Neuronal stem cell (in vitro differentiated cells): Measurements from ENCODE around the gene SLC1A7.

ENCODE experiments used
- DNase-seq: peaks from one replicate; pipeline ENCODE4 v3.0.0-alpha.2; 2013; ENCODE audit warnings: low spot score
- H2AFZ ChIP-seq: one replicate; pipeline ENCODE4 v1.6.1; 2013; ENCODE audit warnings: mild to moderate bottlenecking, low read length, inconsistent platforms
- H2AK5ac ChIP-seq: 2 replicates; pipeline ENCODE4 v1.6.1; 2013; ENCODE audit warnings: low read depth, mild to moderate bottlenecking, inconsistent platforms, low read length, moderate library complexity, mixed read lengths
- H2BK120ac ChIP-seq: 2 replicates; pipeline ENCODE4 v1.6.1; 2013; ENCODE audit warnings: low read depth, mild to moderate bottlenecking, inconsistent platforms, low read length, moderate library complexity, mixed read lengths
- H2BK12ac ChIP-seq: one replicate; pipeline ENCODE4 v1.6.1; 2013; ENCODE audit warnings: low read length, inconsistent platforms
- H2BK15ac ChIP-seq: 2 replicates; pipeline ENCODE4 v1.6.1; 2013; ENCODE audit warnings: mild to moderate bottlenecking, low read length, inconsistent platforms, mixed read lengths
- H2BK5ac ChIP-seq: one replicate; pipeline ENCODE4 v1.6.1; 2013; ENCODE audit warnings: inconsistent platforms, mild to moderate bottlenecking, low read length, moderate library complexity
- H3K14ac ChIP-seq: one replicate; pipeline ENCODE4 v1.6.1; 2013; ENCODE audit warnings: low read length, inconsistent platforms
- H3K18ac ChIP-seq: 2 replicates; pipeline ENCODE4 v1.6.1; 2013; ENCODE audit warnings: low read length, inconsistent platforms
- H3K23ac ChIP-seq: 2 replicates; pipeline ENCODE4 v1.6.1; 2013; ENCODE audit warnings: low read depth, mild to moderate bottlenecking, mixed read lengths, low read length, inconsistent platforms; ENCODE audit not compliant: poor library complexity
- H3K27ac ChIP-seq: replicated peaks from 3 replicates; pipeline ENCODE4 v1.5.1; 2013; ENCODE audit warnings: low read length, inconsistent platforms
- H3K27me3 ChIP-seq, 3 experiments: 2 replicates each; pipeline ENCODE4 v1.6.1; 2013; ENCODE audit warnings: low read length in 3 of 3, mild to moderate bottlenecking in 2 of 3, inconsistent platforms in 1 of 3, low read depth in 1 of 3, mixed read lengths in 1 of 3, moderate library complexity in 1 of 3; ENCODE audit not compliant: control insufficient read depth in 3 of 3, insufficient read depth in 3 of 3
- H3K36me3 ChIP-seq, 2 donors: replicated peaks in 1 of 2; 2 replicates each; pipeline ENCODE4 v1.6.1; 2013; ENCODE audit warnings: low read length in 2 of 2; ENCODE audit not compliant: control insufficient read depth in 2 of 2, insufficient read depth in 2 of 2
- H3K4ac ChIP-seq: 2 replicates; pipeline ENCODE4 v1.6.1; 2013; ENCODE audit warnings: inconsistent platforms, mild to moderate bottlenecking, low read length, moderate library complexity
- H3K4me1 ChIP-seq, 2 donors: 1 replicate in 1 of 2; 2 replicates in 1 of 2; pipeline ENCODE4 v1.6.1; 2013; ENCODE audit warnings: low read length in 2 of 2, low read depth in 1 of 2; ENCODE audit not compliant: control insufficient read depth in 2 of 2, insufficient read depth in 1 of 2
- H3K4me2 ChIP-seq: one replicate; pipeline ENCODE4 v1.6.1; 2013; ENCODE audit warnings: mild to moderate bottlenecking, low read length, inconsistent platforms; ENCODE audit not compliant: insufficient read depth, poor library complexity, severe bottlenecking
- H3K4me3 ChIP-seq, 2 donors: 2 replicates each; pipeline ENCODE4 v1.5.1; 2013; ENCODE audit warnings: low read length in 2 of 2, mild to moderate bottlenecking in 2 of 2, inconsistent platforms in 1 of 2, moderate library complexity in 1 of 2
- H3K79me1 ChIP-seq: one replicate; pipeline ENCODE4 v1.6.1; 2013; ENCODE audit warnings: low read depth, mild to moderate bottlenecking, inconsistent platforms, low read length, moderate library complexity
- H3K9ac ChIP-seq: one replicate; pipeline ENCODE4 v1.6.1; 2013; ENCODE audit warnings: mild to moderate bottlenecking, low read depth, low read length, inconsistent platforms; ENCODE audit not compliant: poor library complexity
- H3K9me3 ChIP-seq, 2 donors: replicated peaks in 1 of 2; 2 replicates each; pipeline versions ENCODE3 to v1.6.1; 2013; ENCODE audit warnings: low read length in 2 of 2, mild to moderate bottlenecking in 2 of 2, inconsistent platforms in 1 of 2, low read depth in 1 of 2, mixed read lengths in 1 of 2, moderate library complexity in 1 of 2; ENCODE audit not compliant: control insufficient read depth in 2 of 2, insufficient read depth in 1 of 2
- H4K8ac ChIP-seq: one replicate; pipeline ENCODE4 v1.6.1; 2013; ENCODE audit warnings: low read depth, mild to moderate bottlenecking, inconsistent platforms, low read length, moderate library complexity
- H4K91ac ChIP-seq: one replicate; pipeline ENCODE4 v1.6.1; 2013; ENCODE audit warnings: low read length, low read depth, mild to moderate bottlenecking, inconsistent platforms; ENCODE audit not compliant: poor library complexity
- WGBS, 2 donors: extraction: QIAGEN DNeasy Blood & Tissue Kit; methylation state at CpG; one replicate each; pipeline ENCODE4 v1.1.7; 2013; ENCODE audit warnings: missing lambda C conversion rate in 2 of 2, mixed read lengths in 1 of 2; ENCODE audit not compliant: insufficient read length in 2 of 2, insufficient replicate concordance in 1 of 2; ENCODE audit errors: extremely low coverage in 2 of 2; 5-methylcytosine and 5-hydroxymethylcytosine counted together

The SLC1A7 gene

DNA sequence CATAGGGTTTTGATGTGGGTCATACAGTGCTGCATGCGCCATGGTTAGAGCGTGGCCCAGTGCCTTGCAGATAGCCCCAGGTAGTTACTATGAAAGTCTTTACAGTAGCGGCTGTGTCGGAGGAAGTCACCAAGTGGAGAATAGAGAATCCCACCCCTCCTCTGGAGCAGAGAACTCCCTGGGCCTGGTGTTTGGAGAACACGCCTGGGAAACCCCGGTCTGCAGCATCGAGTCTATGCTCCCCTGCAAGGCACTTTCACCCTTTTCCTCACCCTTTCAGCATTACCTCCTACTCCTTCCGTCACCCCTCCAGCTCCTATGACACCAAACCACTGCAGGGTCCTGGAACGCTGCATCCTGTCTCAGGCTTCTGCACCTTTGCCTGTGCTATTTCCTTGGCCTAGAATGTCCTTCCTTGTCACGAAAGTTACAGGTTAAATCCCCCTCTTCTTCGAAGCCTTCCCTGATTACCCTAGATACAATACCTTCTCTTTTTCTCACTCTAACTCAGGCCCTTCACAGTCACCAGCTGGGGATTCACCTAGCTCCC lies 2.7 kb upstream of the SLC1A7 start:
- Histone ChIP-seq H3K79me1 (no peaks in the 10 kb centered on the region), H3K9me3 (peaks cover 0 to 2% of the 10 kb centered on the region in 2 donors), H2BK120ac (no peak overlapping the region), H3K23ac (no peak overlapping the region), H3K4me1 (peaks cover 0 to 6% of the 10 kb centered on the region in 2 donors), H3K4ac (no peak overlapping the region), H3K4me3 (no peak overlapping the region), H3K4me2 (no peak overlapping the region), H3K18ac (no peak overlapping the region), H2BK5ac (no peak overlapping the region), H4K8ac (no peak overlapping the region), H2AFZ (no peak overlapping the region), H2BK12ac (no peak overlapping the region), H2AK5ac (no peak overlapping the region), H3K27ac (no peak overlapping the region), H3K36me3 (no peaks in the 10 kb centered on the region), H3K27me3 (peaks cover 0 to 32% (median 0%) of the 10 kb centered on the region in 3 experiments), H4K91ac (no peak overlapping the region), H3K9ac (no peak overlapping the region), H3K14ac (no peak overlapping the region), H2BK15ac (no peak overlapping the region)
- WGBS, 2 donors, result no CpG with 5 or more reads among the region's 11 CpGs
- DNase-seq, result no peak

DNA sequence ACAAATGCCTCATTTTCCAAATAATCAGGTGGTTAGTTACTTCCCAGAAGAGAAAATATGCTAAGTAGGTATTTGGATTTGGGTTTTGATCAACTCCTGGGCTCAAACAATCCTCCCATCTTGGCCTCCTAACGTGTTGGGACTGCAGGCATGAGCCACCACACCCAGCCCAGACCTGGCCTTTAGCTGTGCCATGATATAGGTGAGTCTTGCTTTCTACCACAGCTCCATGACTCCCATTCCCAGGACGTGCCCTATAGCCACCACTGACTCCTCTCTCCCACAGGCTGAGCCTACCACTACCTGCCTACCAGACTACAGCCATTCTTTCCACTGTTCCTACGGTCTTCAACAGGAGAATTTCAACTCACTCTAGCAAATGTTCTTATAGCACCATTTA lies 1.8 kb upstream of the SLC1A7 start:
- Histone ChIP-seq H4K91ac (no peak overlapping the region), H3K79me1 (no peaks in the 10 kb centered on the region), H3K9me3 (no peaks in the 10 kb centered on the region), H3K27me3 (peaks cover 0 to 32% (median 0%) of the 10 kb centered on the region in 3 experiments), H2BK15ac (no peak overlapping the region), H2AK5ac (no peak overlapping the region), H2BK5ac (no peak overlapping the region), H2BK120ac (no peak overlapping the region), H4K8ac (no peak overlapping the region), H3K23ac (no peak overlapping the region), H3K36me3 (no peaks in the 10 kb centered on the region), H2BK12ac (no peak overlapping the region), H3K4ac (no peak overlapping the region), H3K4me3 (no peak overlapping the region), H3K4me1 (peaks cover 0 to 8% of the 10 kb centered on the region in 2 donors), H3K4me2 (no peak overlapping the region), H3K14ac (no peak overlapping the region), H3K27ac (no peak overlapping the region), H2AFZ (no peak overlapping the region), H3K18ac (no peak overlapping the region), H3K9ac (no peak overlapping the region)
- no CpG with 5 or more reads among the region's 3 CpGs for WGBS, 2 donors
- no peak for DNase-seq

DNA sequence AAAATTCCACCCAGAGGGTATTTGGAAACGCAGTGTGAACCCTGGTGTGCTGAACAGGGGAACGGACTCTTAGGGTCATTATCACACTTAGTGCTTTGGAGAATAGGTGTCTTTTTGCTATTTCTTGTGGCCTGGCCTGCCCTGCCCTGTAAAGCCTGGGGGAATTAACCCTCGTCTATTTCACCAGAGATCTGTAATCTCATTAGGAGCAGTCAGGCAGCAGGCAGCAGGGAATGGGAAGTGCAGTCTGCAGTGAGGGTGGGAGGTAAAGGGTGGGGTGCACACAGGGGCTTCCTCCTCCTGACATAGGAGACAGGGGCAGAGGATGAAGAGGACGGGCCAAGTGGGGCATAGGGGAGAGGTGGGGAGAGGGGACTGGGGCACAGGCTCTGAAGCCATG lies 1.1 kb upstream of the SLC1A7 start:
- no peaks in the 10 kb centered on the region for H3K79me1 ChIP-seq
- H3K18ac ChIP-seq, result no peak overlapping the region
- WGBS, 2 donors, result no CpG with 5 or more reads among the region's 4 CpGs
- no peak overlapping the region for H3K14ac ChIP-seq
- H2BK12ac ChIP-seq, result no peak overlapping the region
- H4K8ac ChIP-seq, result no peak overlapping the region
- no peak overlapping the region for H3K23ac ChIP-seq
- no peak overlapping the region for H2AK5ac ChIP-seq
- no peak overlapping the region for H2BK120ac ChIP-seq
- H2BK5ac ChIP-seq, result no peak overlapping the region
- H3K4me1 ChIP-seq, result peaks cover 0 to 8% of the 10 kb centered on the region in 2 donors
- H3K9me3 ChIP-seq, result no peaks in the 10 kb centered on the region
- H3K4me3 ChIP-seq, result no peak overlapping the region
- H3K4me2 ChIP-seq, result no peak overlapping the region
- no peak overlapping the region for H3K27ac ChIP-seq
- no peak overlapping the region for H2AFZ ChIP-seq
- no peak for DNase-seq
- H3K36me3 ChIP-seq, result no peaks in the 10 kb centered on the region
- H4K91ac ChIP-seq, result no peak overlapping the region
- H2BK15ac ChIP-seq, result no peak overlapping the region
- peaks cover 0 to 32% (median 0%) of the 10 kb centered on the region in 3 experiments for H3K27me3 ChIP-seq
- H3K9ac ChIP-seq, result no peak overlapping the region
- H3K4ac ChIP-seq, result no peak overlapping the region

DNA sequence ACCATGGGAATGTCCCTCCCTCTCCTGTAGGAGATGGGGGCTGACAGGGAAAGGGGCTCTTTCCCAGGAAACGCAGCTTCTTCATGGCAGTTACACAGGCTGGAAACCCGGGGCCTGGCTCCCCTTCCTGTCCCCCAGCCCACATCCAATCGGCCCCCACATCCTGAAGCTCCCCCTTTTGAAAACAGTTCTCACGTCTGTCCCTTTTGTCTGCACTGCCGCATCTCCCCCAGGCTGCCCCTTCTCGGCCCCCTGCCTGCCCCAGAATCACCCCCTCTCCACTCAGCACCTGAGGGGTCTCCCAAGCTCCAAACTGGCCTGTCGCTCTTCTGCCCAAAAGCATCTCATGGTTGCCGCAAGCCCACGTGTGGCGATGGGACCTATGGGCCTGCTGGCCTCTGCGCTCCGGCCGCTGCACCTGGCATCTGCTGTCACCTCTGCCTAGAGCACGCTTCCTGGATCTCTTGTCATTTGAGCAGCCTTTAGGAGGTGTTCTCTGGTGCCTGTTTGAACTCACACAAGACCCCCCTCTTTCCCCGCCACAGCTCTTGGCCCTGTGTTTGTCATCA lies 867 bp downstream of the SLC1A7 start:
- H2BK12ac ChIP-seq, result no peak overlapping the region
- no peak overlapping the region for H3K14ac ChIP-seq
- peak overlapping the region; percentile 76 for H2AK5ac ChIP-seq
- no peak overlapping the region for H3K27ac ChIP-seq
- H2BK15ac ChIP-seq, result peak overlapping the region; percentile 9
- peak overlapping the region; percentile 61 for H3K23ac ChIP-seq
- H3K9me3 ChIP-seq, result peaks cover 4 to 8% of the 10 kb centered on the region in 2 donors
- peak overlapping the region; percentile 45 for H3K18ac ChIP-seq
- no peak for DNase-seq
- H3K36me3 ChIP-seq, result no peaks in the 10 kb centered on the region
- WGBS, 2 donors, result no CpG with 5 or more reads among the region's 15 CpGs
- no peak overlapping the region for H3K4me2 ChIP-seq
- H3K4me1 ChIP-seq, result peaks cover 0 to 8% of the 10 kb centered on the region in 2 donors
- H3K79me1 ChIP-seq, result no peaks in the 10 kb centered on the region
- no peak overlapping the region for H2BK5ac ChIP-seq
- peak overlapping the region; percentile 11 for H4K91ac ChIP-seq
- no peak overlapping the region for H3K4ac ChIP-seq
- H4K8ac ChIP-seq, result no peak overlapping the region
- H2BK120ac ChIP-seq, result peak overlapping the region; percentile 4
- no peak overlapping the region for H3K4me3 ChIP-seq
- H2AFZ ChIP-seq, result peak overlapping the region; percentile 17
- H3K9ac ChIP-seq, result no peak overlapping the region
- peaks cover 0 to 32% (median 0%) of the 10 kb centered on the region in 3 experiments for H3K27me3 ChIP-seq
